ENCODE data around the gene MAGI2. TPM values are rescaled to one million over a fixed set of nuclear protein-coding genes. Genes with fewer than 3 reads are reported as not detected.
A peak's percentile ranks its signal among the peaks of the same experiment; 100 is the strongest.

The MAGI2 gene
- total RNA-seq, 1 donor = 18.8 TPM

DNA sequence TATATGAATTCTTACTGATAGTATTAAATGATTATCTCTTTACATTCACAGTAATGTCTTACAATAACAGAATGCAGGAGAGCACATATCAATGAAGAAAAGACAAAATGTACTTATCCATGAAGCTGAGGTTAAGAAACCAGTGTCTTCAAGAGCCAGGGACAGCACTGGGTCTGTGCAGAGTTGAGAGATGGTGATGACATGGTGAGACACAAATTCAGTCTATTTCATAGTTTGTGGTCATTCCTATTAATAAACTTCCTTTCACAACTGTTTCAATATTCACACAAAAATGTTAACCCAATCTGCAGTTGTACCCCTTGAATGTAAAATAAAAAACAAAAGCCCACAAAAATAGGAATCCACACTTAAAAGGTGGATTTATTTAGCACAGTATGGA, 5.3 kb upstream of the MAGI2 start:
- Histone ChIP-seq H4K20me1 (ENCODE audit: insufficient read depth, low read length) (peaks cover 3% of the 10 kb centered on the region), H3K9me3 (ENCODE audit: low read depth, low read length) (no peaks in the 10 kb centered on the region), H3K4me1 (ENCODE audit: insufficient read depth, low read length) (peaks cover 63% of the 10 kb centered on the region), H2AFZ (ENCODE audit: low read length) (no peak overlapping the region), H3K27ac (ENCODE audit: low read depth, low read length) (peak overlapping the region; percentile 68), H3K4me3 (ENCODE audit: insufficient read depth, low read length) (no peak overlapping the region), H3K27me3 (ENCODE audit: insufficient read depth, low read length) (no peaks in the 10 kb centered on the region), H3K79me2 (ENCODE audit: insufficient read depth, low read length) (peaks cover 55% of the 10 kb centered on the region), H3K4me2 (ENCODE audit: insufficient read depth, low read length) (peak overlapping the region; percentile 40), H3K36me3 (ENCODE audit: insufficient read depth, low read length) (peaks cover 23% of the 10 kb centered on the region)
- DNase-seq (ENCODE audit: insufficient read length, low spot score, missing footprints) = peak; percentile 65
- TF ChIP-seq, protein P1, sequence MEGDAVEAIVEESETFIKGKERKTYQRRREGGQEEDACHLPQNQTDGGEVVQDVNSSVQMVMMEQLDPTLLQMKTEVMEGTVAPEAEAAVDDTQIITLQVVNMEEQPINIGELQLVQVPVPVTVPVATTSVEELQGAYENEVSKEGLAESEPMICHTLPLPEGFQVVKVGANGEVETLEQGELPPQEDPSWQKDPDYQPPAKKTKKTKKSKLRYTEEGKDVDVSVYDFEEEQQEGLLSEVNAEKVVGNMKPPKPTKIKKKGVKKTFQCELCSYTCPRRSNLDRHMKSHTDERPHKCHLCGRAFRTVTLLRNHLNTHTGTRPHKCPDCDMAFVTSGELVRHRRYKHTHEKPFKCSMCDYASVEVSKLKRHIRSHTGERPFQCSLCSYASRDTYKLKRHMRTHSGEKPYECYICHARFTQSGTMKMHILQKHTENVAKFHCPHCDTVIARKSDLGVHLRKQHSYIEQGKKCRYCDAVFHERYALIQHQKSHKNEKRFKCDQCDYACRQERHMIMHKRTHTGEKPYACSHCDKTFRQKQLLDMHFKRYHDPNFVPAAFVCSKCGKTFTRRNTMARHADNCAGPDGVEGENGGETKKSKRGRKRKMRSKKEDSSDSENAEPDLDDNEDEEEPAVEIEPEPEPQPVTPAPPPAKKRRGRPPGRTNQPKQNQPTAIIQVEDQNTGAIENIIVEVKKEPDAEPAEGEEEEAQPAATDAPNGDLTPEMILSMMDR (IDR thresholded peaks at IDR 0.05; ENCODE audit: extremely low read depth, low read depth, low read length) = no peak

DNA sequence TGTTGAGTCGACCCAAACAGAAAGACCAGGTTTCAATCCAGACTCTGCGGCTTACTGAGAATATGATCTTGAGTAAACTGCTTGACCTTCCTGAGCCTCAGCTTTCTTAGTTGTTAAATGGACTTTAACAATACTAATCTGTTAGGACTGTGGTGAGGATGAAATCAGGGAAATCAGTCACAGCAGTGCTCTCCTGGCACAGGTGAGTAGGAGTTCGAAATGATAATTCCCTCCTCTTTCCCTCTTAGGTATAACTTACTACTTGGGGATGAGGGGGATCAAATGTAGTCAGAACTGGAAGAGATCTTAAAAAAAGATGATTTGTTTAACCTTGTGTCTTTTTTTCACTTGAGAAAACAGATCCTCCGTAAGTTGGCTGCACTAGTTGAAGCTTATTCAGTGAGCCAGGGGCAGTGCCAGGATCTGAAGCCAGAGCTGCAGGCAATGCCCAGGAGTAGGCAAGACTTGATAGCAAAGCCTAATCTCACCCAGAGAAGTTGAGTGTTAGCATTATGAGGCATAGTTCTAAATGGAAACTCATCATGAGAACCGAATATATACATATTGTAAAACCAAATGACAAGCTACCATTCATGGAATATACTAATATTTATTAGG, 1.8 kb upstream of the MAGI2 start:
- H3K4me2 ChIP-seq (ENCODE audit: insufficient read depth, low read length) = peak overlapping the region; percentile 88
- peaks cover 58% of the 10 kb centered on the region for H3K4me1 ChIP-seq (ENCODE audit: insufficient read depth, low read length)
- peak overlapping the region; percentile 92 for H3K4me3 ChIP-seq (ENCODE audit: insufficient read depth, low read length)
- no peaks in the 10 kb centered on the region for H4K20me1 ChIP-seq (ENCODE audit: insufficient read depth, low read length)
- H3K27me3 ChIP-seq (ENCODE audit: insufficient read depth, low read length) = no peaks in the 10 kb centered on the region
- TF ChIP-seq, protein P1 (IDR thresholded peaks at IDR 0.05; ENCODE audit: extremely low read depth, low read depth, low read length) = no peak
- H3K36me3 ChIP-seq (ENCODE audit: insufficient read depth, low read length) = peaks cover 13% of the 10 kb centered on the region
- no peak for DNase-seq (ENCODE audit: insufficient read length, low spot score, missing footprints)
- H3K27ac ChIP-seq (ENCODE audit: low read depth, low read length) = peak overlapping the region; percentile 98
- no peaks in the 10 kb centered on the region for H3K9me3 ChIP-seq (ENCODE audit: low read depth, low read length)
- peaks cover 77% of the 10 kb centered on the region for H3K79me2 ChIP-seq (ENCODE audit: insufficient read depth, low read length)
- H2AFZ ChIP-seq (ENCODE audit: low read length) = no peak overlapping the region

DNA sequence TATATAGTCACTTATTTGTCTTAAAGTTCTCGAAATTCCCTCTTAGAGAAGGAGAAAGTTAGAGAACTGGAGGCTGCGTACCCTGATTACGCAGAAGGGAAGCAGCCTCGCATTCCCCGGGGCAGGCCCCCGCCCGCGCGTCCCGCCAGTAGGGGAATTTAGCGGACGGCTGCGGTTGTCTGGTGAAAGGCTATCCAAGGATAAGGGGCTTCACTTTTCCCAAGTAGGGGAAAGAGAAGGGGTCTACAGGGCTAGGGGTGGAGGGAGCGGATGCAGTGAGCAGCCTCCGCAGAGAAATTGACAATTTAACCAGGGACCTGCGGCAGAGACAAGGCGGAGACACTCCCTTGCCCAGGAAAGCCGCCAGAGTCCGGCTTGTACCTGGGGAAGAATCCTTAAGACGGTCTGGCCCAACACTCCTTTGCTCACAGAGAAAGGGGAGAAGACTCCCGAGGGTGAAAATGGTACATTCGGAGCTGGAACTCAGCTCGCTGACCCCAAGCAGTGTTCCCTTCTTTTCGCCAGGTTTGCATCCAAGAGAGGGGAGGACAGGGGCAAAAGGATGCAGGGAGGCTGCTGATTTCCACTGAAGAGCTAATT, 994 bp upstream of the MAGI2 start:
- peaks cover 75% of the 10 kb centered on the region for H3K79me2 ChIP-seq (ENCODE audit: insufficient read depth, low read length)
- no peaks in the 10 kb centered on the region for H4K20me1 ChIP-seq (ENCODE audit: insufficient read depth, low read length)
- peak overlapping the region; percentile 88 for H3K4me2 ChIP-seq (ENCODE audit: insufficient read depth, low read length)
- H3K4me1 ChIP-seq (ENCODE audit: insufficient read depth, low read length) = peaks cover 51% of the 10 kb centered on the region
- H3K36me3 ChIP-seq (ENCODE audit: insufficient read depth, low read length) = peaks cover 10% of the 10 kb centered on the region
- H3K9me3 ChIP-seq (ENCODE audit: low read depth, low read length) = no peaks in the 10 kb centered on the region
- H3K27me3 ChIP-seq (ENCODE audit: insufficient read depth, low read length) = no peaks in the 10 kb centered on the region
- H2AFZ ChIP-seq (ENCODE audit: low read length) = peak overlapping the region; percentile 97
- peak; percentile 73 for DNase-seq (ENCODE audit: insufficient read length, low spot score, missing footprints)
- TF ChIP-seq, protein P1 (IDR thresholded peaks at IDR 0.05; ENCODE audit: extremely low read depth, low read depth, low read length) = no peak
- peak overlapping the region; percentile 92 for H3K4me3 ChIP-seq (ENCODE audit: insufficient read depth, low read length)
- H3K27ac ChIP-seq (ENCODE audit: low read depth, low read length) = peak overlapping the region; percentile 98

DNA sequence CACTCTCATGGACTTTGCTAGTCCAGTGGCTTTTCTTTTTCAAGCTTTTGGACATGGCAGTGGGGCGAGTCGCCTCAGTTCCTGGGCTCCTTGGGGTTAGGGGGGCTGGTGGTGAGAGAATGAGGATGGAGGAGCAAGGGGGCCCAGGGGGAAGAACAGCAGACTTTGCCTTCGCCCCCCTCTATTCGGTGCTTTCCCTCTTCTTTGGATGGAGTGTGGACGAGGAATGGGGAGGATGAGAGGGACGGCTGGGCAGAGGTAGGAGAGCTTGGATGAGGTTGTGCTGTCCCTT, 255 bp downstream of the MAGI2 start:
- Histone ChIP-seq H3K27ac (ENCODE audit: low read depth, low read length) (peak overlapping the region; percentile 98), H4K20me1 (ENCODE audit: insufficient read depth, low read length) (no peaks in the 10 kb centered on the region), H3K36me3 (ENCODE audit: insufficient read depth, low read length) (peaks cover 9% of the 10 kb centered on the region), H3K4me1 (ENCODE audit: insufficient read depth, low read length) (peaks cover 40% of the 10 kb centered on the region), H3K4me2 (ENCODE audit: insufficient read depth, low read length) (peak overlapping the region; percentile 88), H3K4me3 (ENCODE audit: insufficient read depth, low read length) (peak overlapping the region; percentile 92), H2AFZ (ENCODE audit: low read length) (peak overlapping the region; percentile 97), H3K9me3 (ENCODE audit: low read depth, low read length) (no peaks in the 10 kb centered on the region), H3K79me2 (ENCODE audit: insufficient read depth, low read length) (peaks cover 85% of the 10 kb centered on the region), H3K27me3 (ENCODE audit: insufficient read depth, low read length) (no peaks in the 10 kb centered on the region)
- no peak for DNase-seq (ENCODE audit: insufficient read length, low spot score, missing footprints)
- TF ChIP-seq, protein P1 (IDR thresholded peaks at IDR 0.05; ENCODE audit: extremely low read depth, low read depth, low read length) = no peak

Data from osteoblast (primary cell).